IMR-90 (cell line): ENCODE results near the gene ECSCR.
"Not testable (repeated sequence)": the region's sequence is repeated elsewhere in the genome, so short reads cannot be mapped to it uniquely, and the experiment has no call there.

Experiments used
- BHLHE40 ChIP-seq: fragments of 150-350 bp; IDR thresholded peaks from 2 replicates; pipeline ENCODE4 v1.6.1; 2016; ENCODE audit warnings: mild to moderate bottlenecking, low read depth, low read length
- CEBPB ChIP-seq: IDR thresholded peaks from 2 replicates; pipeline ENCODE4 v1.6.1; 2012; ENCODE audit warnings: low read depth, low read length, improper control_type of control experiment
- CHD1 ChIP-seq: IDR thresholded peaks from 2 replicates; pipeline ENCODE4 v1.6.1; 2012; ENCODE audit warnings: low read depth, low read length, improper control_type of control experiment
- FOS ChIP-seq: fragments of 150-350 bp; IDR thresholded peaks from 2 replicates; pipeline ENCODE4 v1.6.1; 2016; ENCODE audit warnings: low read depth, low read length
- MAZ ChIP-seq: IDR thresholded peaks from 2 replicates; pipeline ENCODE4 v1.6.1; 2012; ENCODE audit warnings: low read depth, mild to moderate bottlenecking, low read length, improper control_type of control experiment, moderate library complexity, borderline replicate concordance
- MXI1 ChIP-seq: IDR thresholded peaks from 2 replicates; pipeline ENCODE4 v1.6.1; 2012; ENCODE audit warnings: low read depth, mild to moderate bottlenecking, low read length, moderate library complexity, borderline replicate concordance
- NFE2L2 ChIP-seq: fragments of 150-350 bp; IDR thresholded peaks from 2 replicates; pipeline ENCODE4 v1.6.1; 2016; ENCODE audit warnings: low read depth, mild to moderate bottlenecking, low read length
- POLR2A ChIP-seq: IDR thresholded peaks from 2 replicates; pipeline ENCODE4 v1.6.1; 2012; ENCODE audit warnings: mild to moderate bottlenecking, low read depth, low read length
- RAD21 ChIP-seq: IDR thresholded peaks from 2 replicates; pipeline ENCODE4 v1.6.1; 2012; ENCODE audit warnings: low read length, improper control_type of control experiment
- RFX5 ChIP-seq: IDR thresholded peaks from 2 replicates; pipeline ENCODE4 v1.8.0; 2012; ENCODE audit warnings: low read depth, mild to moderate bottlenecking, low read length, moderate library complexity
- SMC3 ChIP-seq: fragments of 150-350 bp; IDR thresholded peaks from 2 replicates; pipeline ENCODE4 v1.6.1; 2016; ENCODE audit warnings: low read depth, mild to moderate bottlenecking, antibody characterized with exemption, low read length, moderate library complexity
- TF ChIP-seq, protein P1 (sequence below): conservative IDR thresholded peaks from 2 replicates; pipeline ENCODE4 v1.5.1; 2012; ENCODE audit warnings: mild to moderate bottlenecking, low read depth, low read length, improper control_type of control experiment
- TF ChIP-seq, protein P2 (sequence below): fragments of 150-350 bp; IDR thresholded peaks from 2 replicates; pipeline ENCODE4 v1.6.1; 2017; ENCODE audit warnings: mild to moderate bottlenecking, antibody characterized with exemption, low read length, low read depth
- TF ChIP-seq, protein P3 (sequence below): fragments of 150-350 bp; IDR thresholded peaks from 2 replicates; pipeline ENCODE4 v1.6.1; 2016; ENCODE audit warnings: low read depth, mild to moderate bottlenecking, low read length, moderate library complexity, borderline replicate concordance

DNA sequence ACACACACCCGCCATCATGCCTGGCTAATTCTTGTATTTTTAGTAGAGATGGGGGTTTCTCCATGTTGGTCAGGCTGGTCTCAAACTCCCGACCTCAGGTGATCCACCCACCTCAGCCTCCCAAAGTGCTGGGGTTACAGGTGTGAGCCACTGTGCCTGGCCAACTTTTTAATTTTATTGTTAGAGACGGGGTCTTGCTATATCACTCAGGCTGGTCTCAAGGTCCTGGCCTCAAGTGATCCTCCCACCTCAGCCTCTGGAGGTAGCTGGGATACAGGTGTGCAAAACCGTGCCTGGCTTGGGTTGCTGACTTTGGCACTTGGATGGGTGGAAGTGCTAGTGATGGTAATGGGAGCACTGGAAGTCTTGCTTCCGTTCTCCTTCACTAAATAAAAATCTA lies 53.4 kb downstream of the ECSCR start:
- TF ChIP-seq, protein P1, sequence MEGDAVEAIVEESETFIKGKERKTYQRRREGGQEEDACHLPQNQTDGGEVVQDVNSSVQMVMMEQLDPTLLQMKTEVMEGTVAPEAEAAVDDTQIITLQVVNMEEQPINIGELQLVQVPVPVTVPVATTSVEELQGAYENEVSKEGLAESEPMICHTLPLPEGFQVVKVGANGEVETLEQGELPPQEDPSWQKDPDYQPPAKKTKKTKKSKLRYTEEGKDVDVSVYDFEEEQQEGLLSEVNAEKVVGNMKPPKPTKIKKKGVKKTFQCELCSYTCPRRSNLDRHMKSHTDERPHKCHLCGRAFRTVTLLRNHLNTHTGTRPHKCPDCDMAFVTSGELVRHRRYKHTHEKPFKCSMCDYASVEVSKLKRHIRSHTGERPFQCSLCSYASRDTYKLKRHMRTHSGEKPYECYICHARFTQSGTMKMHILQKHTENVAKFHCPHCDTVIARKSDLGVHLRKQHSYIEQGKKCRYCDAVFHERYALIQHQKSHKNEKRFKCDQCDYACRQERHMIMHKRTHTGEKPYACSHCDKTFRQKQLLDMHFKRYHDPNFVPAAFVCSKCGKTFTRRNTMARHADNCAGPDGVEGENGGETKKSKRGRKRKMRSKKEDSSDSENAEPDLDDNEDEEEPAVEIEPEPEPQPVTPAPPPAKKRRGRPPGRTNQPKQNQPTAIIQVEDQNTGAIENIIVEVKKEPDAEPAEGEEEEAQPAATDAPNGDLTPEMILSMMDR = not testable (repeated sequence)
- not testable (repeated sequence) for TF ChIP-seq RAD21, POLR2A, BHLHE40, MXI1, NFE2L2, SMC3, RFX5, MAZ, CEBPB, FOS, CHD1
- TF ChIP-seq, protein P2, sequence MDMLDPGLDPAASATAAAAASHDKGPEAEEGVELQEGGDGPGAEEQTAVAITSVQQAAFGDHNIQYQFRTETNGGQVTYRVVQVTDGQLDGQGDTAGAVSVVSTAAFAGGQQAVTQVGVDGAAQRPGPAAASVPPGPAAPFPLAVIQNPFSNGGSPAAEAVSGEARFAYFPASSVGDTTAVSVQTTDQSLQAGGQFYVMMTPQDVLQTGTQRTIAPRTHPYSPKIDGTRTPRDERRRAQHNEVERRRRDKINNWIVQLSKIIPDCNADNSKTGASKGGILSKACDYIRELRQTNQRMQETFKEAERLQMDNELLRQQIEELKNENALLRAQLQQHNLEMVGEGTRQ = not testable (repeated sequence)
- TF ChIP-seq, protein P3, sequence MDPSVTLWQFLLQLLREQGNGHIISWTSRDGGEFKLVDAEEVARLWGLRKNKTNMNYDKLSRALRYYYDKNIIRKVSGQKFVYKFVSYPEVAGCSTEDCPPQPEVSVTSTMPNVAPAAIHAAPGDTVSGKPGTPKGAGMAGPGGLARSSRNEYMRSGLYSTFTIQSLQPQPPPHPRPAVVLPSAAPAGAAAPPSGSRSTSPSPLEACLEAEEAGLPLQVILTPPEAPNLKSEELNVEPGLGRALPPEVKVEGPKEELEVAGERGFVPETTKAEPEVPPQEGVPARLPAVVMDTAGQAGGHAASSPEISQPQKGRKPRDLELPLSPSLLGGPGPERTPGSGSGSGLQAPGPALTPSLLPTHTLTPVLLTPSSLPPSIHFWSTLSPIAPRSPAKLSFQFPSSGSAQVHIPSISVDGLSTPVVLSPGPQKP = not testable (repeated sequence)
